H1 (cell line): ENCODE measurements around the gene FAM193A. TPM values are rescaled to one million over a fixed set of nuclear protein-coding genes. Genes with fewer than 3 reads are reported as not detected.

Experiments used
- CHD1 ChIP-seq: IDR thresholded peaks from 2 replicates; pipeline ENCODE4 v1.6.1; 2012; ENCODE audit warnings: low read depth, low read length, improper control_type of control experiment
- CHD2 ChIP-seq: IDR thresholded peaks from 2 replicates; pipeline ENCODE4 v1.6.1; 2012; ENCODE audit warnings: low read length, improper control_type of control experiment
- KDM1A ChIP-seq: fragments of 200-600, 300-600 bp; sonication (generic); IDR thresholded peaks from 2 replicates; pipeline ENCODE4 v1.7.1; 2016; ENCODE audit warnings: mild to moderate bottlenecking, low read length, borderline replicate concordance
- polyA plus RNA-seq, 7 experiments: library from polyadenylated mRNA; depleted of rRNA in 3 of 7; stranded (reverse) in 5 of 7; unstranded in 2 of 7; fragments of >200 nt in 5 of 7; fragments of 200-250 nt in 2 of 7; gene quantifications; 1 replicate in 5 of 7; 2 replicates in 1 of 7; 4 replicates in 1 of 7; pipeline versions ENCODE4 v1.2.1 to v1.2.3, GENCODE V29; 2011 to 2013; ENCODE audit warnings: missing spikeins in 2 of 7, mixed read lengths in 2 of 7
- total RNA-seq: library from RNA; stranded (reverse); fragmentation: NEBNext Ultra II Directional; extraction: Animal tissue kit (Norgen Biotek cat#: 25700); gene quantifications from 2 replicates; pipeline ENCODE4 v1.2.1, GENCODE V29; 2021

The FAM193A gene
- total and polyA plus RNA-seq, 2 of the 8 experiments (the other 6 are each of a cell fraction or from before 2014, with no cell fraction given), result 8.7 to 26.2 TPM

DNA sequence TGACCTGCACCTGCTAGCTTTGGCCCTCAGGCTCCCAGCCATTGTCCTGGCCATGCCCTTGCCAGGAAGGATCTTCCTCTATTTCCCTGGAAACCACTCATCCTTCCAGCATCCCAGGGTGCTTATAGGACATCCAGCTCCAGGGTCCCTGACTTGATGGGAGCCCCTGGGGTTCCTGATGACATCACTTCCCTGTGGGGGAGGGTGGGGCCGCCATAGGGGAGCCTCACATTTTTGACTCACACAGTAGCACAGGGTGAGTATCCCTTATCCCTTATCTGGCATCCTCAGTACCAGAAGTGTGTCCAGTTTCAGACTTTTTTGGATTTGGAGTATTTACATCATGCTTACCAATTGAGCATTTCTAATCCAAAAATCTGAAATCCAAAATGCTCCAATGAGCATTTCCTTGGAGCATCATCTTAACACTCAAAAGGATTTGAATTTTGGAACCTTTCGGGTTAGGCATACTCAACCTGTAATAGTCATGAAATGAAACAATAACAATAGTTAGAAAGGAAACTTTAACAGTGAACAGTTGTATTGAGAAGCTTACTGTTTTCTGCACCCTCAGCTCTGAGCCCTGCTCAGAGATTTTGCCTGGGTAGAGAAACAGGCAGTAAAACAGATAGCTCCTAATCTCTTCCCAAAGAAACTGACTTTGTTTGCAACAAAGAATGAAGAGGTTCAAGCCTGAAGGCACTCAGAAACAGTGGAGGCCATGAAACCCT, 197.6 kb downstream of the FAM193A start (continued):
- no peak for TF ChIP-seq KDM1A
- TF ChIP-seq CHD1, result no peak
- no peak for TF ChIP-seq CHD2
